ENCODE results near the gene NEK4. TPM values are rescaled to one million over a fixed set of nuclear protein-coding genes. Genes with fewer than 3 reads are reported as not detected.

Gene NEK4
- total RNA-seq, 1 donor from 2014 or later: 52.3 TPM

GRCh38 chr3:52724511-52724910 is 46.2 kb downstream of the NEK4 start:
- no peaks in the 10 kb centered on the region for H3K27me3 Mint-ChIP-seq (ENCODE audit: low read depth)
- H3K4me3 Mint-ChIP-seq: no peak overlapping the region
- H3K36me3 Mint-ChIP-seq (ENCODE audit: low read depth): peaks cover 42% of the 10 kb centered on the region
- DNase-seq (ENCODE audit: low read depth, low spot score): no peak
- H3K27ac Mint-ChIP-seq (ENCODE audit: unreplicated experiment): no peak overlapping the region
- TF ChIP-seq CTCF (conservative IDR thresholded peaks at IDR 0.05): no peak
- H3K9me3 Mint-ChIP-seq: peaks cover 8% of the 10 kb centered on the region
- H3K4me1 Mint-ChIP-seq: no peaks in the 10 kb centered on the region

- no peak overlapping the region for H3K4me3 Mint-ChIP-seq
- H3K4me1 Mint-ChIP-seq: no peaks in the 10 kb centered on the region
- H3K27me3 Mint-ChIP-seq (ENCODE audit: low read depth): no peaks in the 10 kb centered on the region
- peaks cover 40% of the 10 kb centered on the region for H3K36me3 Mint-ChIP-seq (ENCODE audit: low read depth)
- peaks cover 7% of the 10 kb centered on the region for H3K9me3 Mint-ChIP-seq
- TF ChIP-seq CTCF (conservative IDR thresholded peaks at IDR 0.05): no peak
- DNase-seq (ENCODE audit: low read depth, low spot score): no peak
- H3K27ac Mint-ChIP-seq (ENCODE audit: unreplicated experiment): no peak overlapping the region
Measured at GRCh38 chr3:52723935-52724334, 46.8 kb downstream of the NEK4 start.

GRCh38 chr3:52722491-52722890 is 48.2 kb downstream of the NEK4 start:
- Mint-ChIP-seq H3K4me1 (no peaks in the 10 kb centered on the region), H3K27ac (ENCODE audit: unreplicated experiment) (no peak overlapping the region), H3K9me3 (peaks cover 3% of the 10 kb centered on the region), H3K27me3 (ENCODE audit: low read depth) (no peaks in the 10 kb centered on the region), H3K36me3 (ENCODE audit: low read depth) (peaks cover 33% of the 10 kb centered on the region), H3K4me3 (no peak overlapping the region)
- DNase-seq (ENCODE audit: low read depth, low spot score): no peak
- no peak for TF ChIP-seq CTCF (conservative IDR thresholded peaks at IDR 0.05)

- no peaks in the 10 kb centered on the region for H3K27me3 Mint-ChIP-seq (ENCODE audit: low read depth)
- no peak for TF ChIP-seq CTCF (conservative IDR thresholded peaks at IDR 0.05)
- H3K4me1 Mint-ChIP-seq: peaks cover under 1% of the 10 kb centered on the region
- DNase-seq (ENCODE audit: low read depth, low spot score): no peak
- H3K27ac Mint-ChIP-seq (ENCODE audit: unreplicated experiment): no peak overlapping the region
- peaks cover 3% of the 10 kb centered on the region for H3K9me3 Mint-ChIP-seq
- no peak overlapping the region for H3K4me3 Mint-ChIP-seq
- H3K36me3 Mint-ChIP-seq (ENCODE audit: low read depth): peaks cover 29% of the 10 kb centered on the region
Measured at GRCh38 chr3:52721730-52722008, 49.1 kb downstream of the NEK4 start.

GRCh38 chr3:52721002-52721729 is 49.6 kb downstream of the NEK4 start:
- H3K27me3 Mint-ChIP-seq (ENCODE audit: low read depth): no peaks in the 10 kb centered on the region
- TF ChIP-seq CTCF (conservative IDR thresholded peaks at IDR 0.05): no peak
- no peak overlapping the region for H3K4me3 Mint-ChIP-seq
- no peak for DNase-seq (ENCODE audit: low read depth, low spot score)
- no peak overlapping the region for H3K27ac Mint-ChIP-seq (ENCODE audit: unreplicated experiment)
- peaks cover 3% of the 10 kb centered on the region for H3K9me3 Mint-ChIP-seq
- H3K4me1 Mint-ChIP-seq: peaks cover 5% of the 10 kb centered on the region
- peaks cover 29% of the 10 kb centered on the region for H3K36me3 Mint-ChIP-seq (ENCODE audit: low read depth)
